K562 (cell line): ENCODE data around the gene TAPBPL.

Experiments used
- EHMT2 ChIP-seq: fragments of 450-650 bp; IDR thresholded peaks from 2 replicates; pipeline ENCODE4 v1.6.1; 2018; ENCODE audit warnings: antibody characterized with exemption
- EP300 ChIP-seq: IDR thresholded peaks from 2 replicates; pipeline ENCODE4 v1.6.1; 2012; ENCODE audit warnings: low read length, improper control_type of control experiment
- MCM5 ChIP-seq: fragments of 450-650 bp; IDR thresholded peaks from 2 replicates; pipeline ENCODE4 v1.6.1; 2016; ENCODE audit warnings: low read depth
- POLR2AphosphoS5 ChIP-seq: IDR thresholded peaks from 2 replicates; pipeline ENCODE4 v1.6.1; 2011; ENCODE audit warnings: mild to moderate bottlenecking, low read depth, low read length, moderate library complexity; ENCODE audit not compliant: control insufficient read depth, insufficient read depth
- YY1 ChIP-seq, 3 experiments: IDR thresholded peaks; 2 replicates each; pipeline ENCODE4 v1.6.1; 2011; ENCODE audit warnings: low read length in 2 of 3, mild to moderate bottlenecking in 2 of 3, moderate library complexity in 2 of 3, borderline replicate concordance in 1 of 3, control low read depth in 1 of 3, low read depth in 1 of 3; ENCODE audit not compliant: insufficient read depth in 3 of 3, insufficient replicate concordance in 2 of 3, control insufficient read depth in 1 of 3, insufficient read length in 1 of 3; ENCODE audit errors: extremely low read depth in 1 of 3
- TF ChIP-seq, protein P1 (sequence below), 2 experiments: fragments of 200-800 bp in 1 of 2; sonication (Bioruptor generic) in 1 of 2; sonication (generic) in 1 of 2; formaldehyde crosslinking in 1 of 2; IDR thresholded peaks in 1 of 2; conservative IDR thresholded peaks in 1 of 2; 2 replicates each; pipeline versions ENCODE4 v1.5.0 to v1.6.1; 2016 to 2020; ENCODE audit warnings: missing compliant biosample characterization in 1 of 2, missing genetic modification characterization in 1 of 2, missing genetic modification reagents in 1 of 2

DNA sequence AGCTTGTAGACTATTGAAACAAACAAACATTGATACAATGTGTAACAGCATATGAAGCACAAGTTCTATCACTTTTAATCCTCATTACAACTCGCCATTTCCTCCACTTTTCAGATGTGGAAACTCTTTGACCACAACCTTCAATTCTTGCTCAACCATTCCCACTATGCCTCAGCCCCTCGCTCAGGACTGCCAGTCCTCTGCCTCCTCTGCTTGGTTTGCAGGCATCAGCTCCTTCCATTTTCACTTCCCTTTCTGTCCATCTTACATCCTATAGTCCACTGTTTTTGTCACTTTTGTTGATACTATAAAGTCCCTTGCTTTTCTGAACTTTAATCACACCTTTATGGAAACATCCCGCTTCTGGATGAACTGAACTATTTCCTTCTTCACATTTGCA is 35.2 kb upstream of the TAPBPL start:
- TF ChIP-seq, protein P1, sequence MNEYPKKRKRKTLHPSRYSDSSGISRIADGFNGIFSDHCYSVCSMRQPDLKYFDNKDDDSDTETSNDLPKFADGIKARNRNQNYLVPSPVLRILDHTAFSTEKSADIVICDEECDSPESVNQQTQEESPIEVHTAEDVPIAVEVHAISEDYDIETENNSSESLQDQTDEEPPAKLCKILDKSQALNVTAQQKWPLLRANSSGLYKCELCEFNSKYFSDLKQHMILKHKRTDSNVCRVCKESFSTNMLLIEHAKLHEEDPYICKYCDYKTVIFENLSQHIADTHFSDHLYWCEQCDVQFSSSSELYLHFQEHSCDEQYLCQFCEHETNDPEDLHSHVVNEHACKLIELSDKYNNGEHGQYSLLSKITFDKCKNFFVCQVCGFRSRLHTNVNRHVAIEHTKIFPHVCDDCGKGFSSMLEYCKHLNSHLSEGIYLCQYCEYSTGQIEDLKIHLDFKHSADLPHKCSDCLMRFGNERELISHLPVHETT (CRISPR knock-in tag; conservative IDR thresholded peaks at IDR 0.05 in 1 of 2, IDR thresholded peaks at IDR 0.05 in 1 of 2), result no peak
- TF ChIP-seq EP300 (no peak), YY1 (IDR thresholded peaks at IDR 0.05; ENCODE audit: borderline replicate concordance in 1 of 3, control insufficient read depth in 1 of 3, extremely low read depth in 1 of 3, insufficient read depth in 3 of 3, insufficient read length in 1 of 3, insufficient replicate concordance in 2 of 3, low read depth in 1 of 3, low read length in 2 of 3) (no peak), POLR2AphosphoS5 (no peak), MCM5 (no peak), EHMT2 (no peak)
